GM21825 (cell line): Measurements from ENCODE around the gene OSCP1.

Source experiments
- ATAC-seq: cut with Tn5 transposase; IDR thresholded peaks from one replicate; pipeline ENCODE4 v1.9.1; 2021; ENCODE audit warnings: mild to moderate bottlenecking, moderate library complexity; ENCODE audit not compliant: unreplicated experiment

OSCP1 gene

DNA sequence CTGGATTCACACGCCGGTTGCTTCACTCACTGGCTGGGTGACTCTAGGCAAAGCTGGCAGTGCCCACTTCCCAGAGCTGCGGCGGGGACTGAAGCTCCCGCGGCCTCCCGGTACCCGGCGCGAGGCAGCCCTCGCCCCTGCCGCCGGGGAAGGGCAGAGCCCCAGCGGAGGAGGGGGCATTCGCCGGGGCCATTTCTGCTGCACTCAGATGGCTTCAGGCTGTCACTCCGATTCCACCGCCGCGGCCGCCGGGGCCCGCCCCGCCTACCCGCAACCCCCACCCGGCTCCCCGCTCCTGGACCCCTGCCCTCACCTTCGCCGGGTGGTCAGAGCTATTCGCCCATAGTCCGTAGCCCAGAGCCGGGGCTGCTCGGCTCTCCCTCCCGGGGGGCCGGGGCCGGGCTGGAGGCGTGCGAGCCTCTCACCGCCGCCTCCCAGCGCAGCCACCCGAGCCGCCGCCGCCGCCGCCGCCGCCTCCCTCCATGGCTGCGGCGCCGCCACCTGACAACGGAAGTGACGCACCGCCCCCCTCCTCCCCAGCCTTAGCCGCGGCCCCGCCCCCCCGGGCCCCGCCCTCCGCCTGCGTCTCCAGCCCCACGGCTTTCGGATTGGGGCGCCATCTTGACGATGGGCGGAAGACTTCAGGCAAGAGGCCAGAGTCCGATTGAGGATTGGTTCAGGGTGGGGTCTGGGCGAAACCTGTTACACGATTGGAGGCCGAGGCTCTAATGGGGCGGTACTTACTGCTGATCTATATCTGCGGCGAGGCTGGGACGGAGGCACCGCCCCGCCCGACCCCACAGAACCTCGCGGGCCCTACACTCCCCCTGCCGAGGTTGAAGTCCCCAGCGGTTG is 64.6 kb downstream of the OSCP1 start, which contains the start of gene STK40:
Gene STK40, minus strand, starts transcription at position 515 of the 855 bp plus-strand sequence. CDS start 24,592 bp downstream, outside the sequence.
- ATAC-seq, result peak; percentile 74

DNA sequence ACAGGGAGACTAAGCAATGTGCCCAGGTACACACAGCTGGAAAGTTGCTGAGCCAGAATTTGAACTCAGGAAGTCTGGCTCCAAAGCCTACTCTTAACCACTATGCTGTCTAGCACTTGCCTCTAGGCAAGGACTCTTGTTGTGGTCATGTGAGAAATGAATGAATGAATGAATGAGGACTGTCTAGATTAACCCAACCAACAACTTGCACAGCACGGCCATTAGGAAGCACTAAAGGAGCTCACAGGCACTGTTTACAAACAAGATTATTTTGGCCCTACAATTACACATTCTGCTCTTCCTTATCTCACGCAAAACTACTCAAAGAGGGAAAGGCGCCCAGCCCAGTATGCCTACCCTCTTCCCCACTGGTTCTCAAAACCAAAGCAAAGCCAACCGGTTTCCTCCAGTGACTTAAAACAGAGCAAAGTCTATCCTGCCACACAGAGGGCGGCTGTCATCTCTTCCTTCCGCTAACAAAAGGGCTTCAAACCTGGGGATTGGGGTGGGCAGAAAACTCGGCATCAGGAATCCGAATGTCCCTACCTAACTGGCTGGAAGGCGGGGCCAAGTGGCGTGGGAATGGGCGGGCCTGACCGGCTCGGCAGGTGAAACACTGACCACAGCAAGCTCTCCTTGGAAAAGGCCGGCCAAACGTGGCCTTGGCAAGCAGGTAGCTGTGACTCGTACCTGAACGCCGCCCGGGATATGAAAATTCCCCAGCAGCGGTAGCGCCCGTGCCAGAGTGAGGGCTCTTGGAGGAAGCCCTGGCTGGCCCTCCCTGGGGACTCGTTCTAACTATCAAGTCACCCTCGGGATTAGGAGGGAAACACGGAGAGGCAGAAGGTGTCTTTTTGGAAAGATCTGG is 65.5 kb downstream of the OSCP1 start:
- peak; percentile 0 for ATAC-seq

DNA sequence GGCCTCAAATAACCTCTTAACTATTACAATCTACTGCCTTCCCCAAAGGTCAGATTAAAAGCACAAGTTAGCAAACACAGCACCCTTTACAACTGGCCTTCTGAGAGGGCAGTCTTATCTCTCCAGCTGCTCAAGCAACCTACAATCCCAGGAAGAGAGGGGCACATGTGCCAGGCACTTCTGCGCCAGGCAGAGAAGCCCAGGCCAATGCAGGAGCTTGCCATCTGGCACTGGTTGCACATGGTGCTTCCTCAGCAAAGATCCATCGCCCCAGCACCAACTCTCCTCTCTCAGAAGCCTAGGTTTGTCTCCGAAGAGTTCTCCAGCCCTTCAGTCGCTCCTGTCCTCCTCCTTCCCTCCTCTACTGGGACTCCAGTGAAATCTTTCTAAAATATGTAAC is 67.0 kb downstream of the OSCP1 start:
- no peak for ATAC-seq

DNA sequence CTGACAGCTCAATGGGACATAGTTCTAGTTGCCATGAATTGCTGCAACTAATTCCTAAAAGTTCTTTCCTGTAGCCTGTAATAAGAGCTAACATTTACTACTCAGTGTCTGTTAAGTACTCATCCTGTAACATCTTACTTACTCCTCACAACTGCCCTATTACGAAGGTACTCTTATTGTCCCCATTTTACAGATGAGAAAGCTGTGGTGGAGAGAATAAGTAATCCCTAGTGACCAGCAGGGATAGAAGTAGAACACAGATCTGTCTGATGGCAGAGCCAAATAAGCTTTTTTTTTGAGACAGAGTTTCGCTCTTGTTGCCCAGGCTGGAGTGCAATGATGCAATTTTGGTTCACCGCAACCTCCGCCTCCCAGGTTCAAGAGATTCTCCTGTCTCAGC is 67.6 kb downstream of the OSCP1 start:
- ATAC-seq, result no peak

DNA sequence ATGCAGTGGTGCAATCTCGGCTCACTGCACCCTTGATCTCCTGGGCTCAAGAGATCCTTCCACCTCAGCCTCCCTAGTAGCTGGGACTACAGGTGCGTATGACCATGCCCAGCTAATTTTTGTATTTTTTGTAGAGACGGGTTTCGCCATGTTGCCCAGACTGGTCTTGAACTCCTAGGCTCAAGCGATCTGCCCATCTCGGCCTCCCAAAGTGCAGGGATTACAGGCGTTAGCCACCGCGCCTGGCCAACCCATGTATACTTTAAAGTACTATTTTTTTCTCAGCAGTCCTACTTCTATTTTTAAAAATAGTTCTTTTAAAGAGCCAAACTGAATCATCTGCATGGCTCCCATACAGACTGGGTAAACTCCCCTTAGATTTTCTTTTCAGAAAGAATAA is 68.0 kb downstream of the OSCP1 start:
- no peak for ATAC-seq

DNA sequence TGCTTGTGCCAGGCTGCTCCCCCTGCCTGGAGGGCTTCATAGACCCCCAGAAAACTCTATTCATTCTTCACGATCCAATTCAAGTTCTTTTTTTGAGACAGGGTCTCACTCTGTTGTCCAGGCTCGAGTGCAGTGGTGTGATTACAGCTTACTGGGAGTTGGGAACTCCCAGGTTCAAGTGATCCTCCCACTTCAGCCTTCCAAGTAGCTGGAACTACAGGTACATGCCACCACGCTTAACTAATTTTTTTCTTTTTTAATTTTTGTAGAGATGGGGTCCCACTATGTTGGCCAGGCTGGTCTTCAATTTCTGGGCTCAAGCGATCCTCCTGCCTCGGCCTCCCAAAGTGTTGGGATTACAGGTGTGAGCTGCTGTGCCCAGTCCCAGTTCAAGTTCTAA is 68.8 kb downstream of the OSCP1 start:
- ATAC-seq, result no peak

DNA sequence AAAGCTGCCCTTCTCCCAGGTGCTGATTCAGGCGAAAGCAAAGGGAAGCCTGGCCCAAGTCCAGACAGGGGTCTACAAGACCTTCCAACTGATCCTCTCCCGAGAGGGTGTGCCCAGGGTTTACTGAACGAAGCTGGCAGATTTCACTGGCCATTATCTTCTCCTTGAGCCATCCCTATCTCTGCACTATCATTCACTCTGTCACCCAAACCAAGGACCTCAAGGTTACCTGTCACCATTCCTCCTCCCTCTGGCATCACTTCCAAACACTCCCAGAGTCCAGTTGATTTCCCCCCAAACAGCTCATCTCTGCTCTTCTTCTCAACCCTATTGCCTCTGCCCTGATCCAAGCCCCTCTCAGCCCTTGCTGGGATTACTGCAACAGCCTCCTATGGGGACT is 69.5 kb downstream of the OSCP1 start:
- no peak for ATAC-seq

DNA sequence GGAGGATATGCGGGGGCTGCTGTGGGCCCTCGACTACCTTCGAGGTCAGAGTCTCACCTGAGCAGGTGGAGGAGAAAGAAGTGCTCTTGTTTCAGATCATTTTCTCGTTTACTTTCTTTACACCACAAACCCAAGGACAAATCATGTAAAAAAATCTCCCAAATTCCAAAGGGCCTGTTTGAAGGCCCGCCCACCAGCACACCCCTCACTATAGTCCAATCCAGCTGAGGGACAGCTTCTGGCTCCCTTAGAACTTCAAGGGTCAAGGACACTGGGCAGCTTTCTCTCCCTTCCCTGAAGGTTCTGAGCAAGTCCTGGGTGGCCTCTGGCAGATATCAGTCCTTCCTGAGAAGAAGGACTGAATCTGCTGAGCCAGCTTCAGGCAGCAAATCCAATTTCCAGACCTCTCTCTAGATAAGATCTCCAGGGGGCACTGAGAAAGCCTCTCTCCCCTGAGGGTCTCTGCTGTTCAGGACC is 70.1 kb downstream of the OSCP1 start:
- ATAC-seq, result no peak

DNA sequence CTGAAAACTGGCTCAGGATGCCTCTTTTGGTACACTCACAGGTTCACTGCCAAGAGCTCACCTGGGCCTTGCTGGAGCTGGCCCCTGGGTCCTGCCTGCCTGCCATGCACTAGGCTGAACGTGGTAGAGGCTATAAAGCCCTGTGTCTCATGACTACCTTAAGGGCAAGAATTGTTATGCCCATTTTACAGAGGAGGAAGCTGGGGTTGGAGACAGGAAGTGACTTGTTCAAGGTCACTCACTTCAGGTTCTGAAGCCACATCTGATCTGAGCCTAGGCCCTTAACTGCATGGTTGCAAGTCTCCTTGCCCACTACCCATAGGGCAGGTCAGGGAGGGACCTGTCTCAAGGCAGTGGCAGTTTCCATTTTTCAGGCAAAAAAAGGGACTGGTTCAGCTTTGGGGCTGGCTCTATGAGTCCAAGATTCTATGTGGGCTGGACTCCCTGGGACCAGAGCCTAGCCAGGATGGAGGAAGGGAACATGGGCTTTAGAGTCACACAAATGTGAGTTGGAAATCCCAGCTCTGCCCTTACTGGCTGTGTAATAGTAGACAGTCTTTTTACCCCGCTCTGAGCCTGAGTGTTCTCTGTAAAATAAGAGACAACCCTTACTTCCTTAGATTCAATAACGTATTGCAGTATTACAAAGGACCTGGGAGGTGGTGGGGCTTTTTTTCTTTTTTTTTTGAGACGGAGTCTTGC is 72.3 kb downstream of the OSCP1 start:
- no peak for ATAC-seq

DNA sequence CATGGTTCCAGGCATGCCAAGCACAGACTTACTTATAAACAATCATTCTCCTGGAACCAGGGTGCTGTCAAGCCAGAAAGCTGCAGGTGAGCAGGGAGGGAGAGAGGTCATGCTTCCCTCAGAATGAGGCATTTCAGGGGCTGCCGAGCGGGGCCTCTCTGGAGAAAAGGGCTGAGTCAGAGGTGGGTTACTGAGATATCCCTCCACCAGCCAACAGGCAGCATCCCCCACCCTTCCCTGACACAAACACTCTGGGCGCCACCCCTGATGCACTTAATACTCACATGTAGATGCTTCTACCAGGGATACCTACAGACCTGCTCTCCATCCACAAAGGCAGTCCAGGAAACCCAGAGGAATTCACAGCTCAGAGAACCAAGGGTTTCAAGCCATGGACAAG is 77.6 kb downstream of the OSCP1 start:
- ATAC-seq, result no peak

DNA sequence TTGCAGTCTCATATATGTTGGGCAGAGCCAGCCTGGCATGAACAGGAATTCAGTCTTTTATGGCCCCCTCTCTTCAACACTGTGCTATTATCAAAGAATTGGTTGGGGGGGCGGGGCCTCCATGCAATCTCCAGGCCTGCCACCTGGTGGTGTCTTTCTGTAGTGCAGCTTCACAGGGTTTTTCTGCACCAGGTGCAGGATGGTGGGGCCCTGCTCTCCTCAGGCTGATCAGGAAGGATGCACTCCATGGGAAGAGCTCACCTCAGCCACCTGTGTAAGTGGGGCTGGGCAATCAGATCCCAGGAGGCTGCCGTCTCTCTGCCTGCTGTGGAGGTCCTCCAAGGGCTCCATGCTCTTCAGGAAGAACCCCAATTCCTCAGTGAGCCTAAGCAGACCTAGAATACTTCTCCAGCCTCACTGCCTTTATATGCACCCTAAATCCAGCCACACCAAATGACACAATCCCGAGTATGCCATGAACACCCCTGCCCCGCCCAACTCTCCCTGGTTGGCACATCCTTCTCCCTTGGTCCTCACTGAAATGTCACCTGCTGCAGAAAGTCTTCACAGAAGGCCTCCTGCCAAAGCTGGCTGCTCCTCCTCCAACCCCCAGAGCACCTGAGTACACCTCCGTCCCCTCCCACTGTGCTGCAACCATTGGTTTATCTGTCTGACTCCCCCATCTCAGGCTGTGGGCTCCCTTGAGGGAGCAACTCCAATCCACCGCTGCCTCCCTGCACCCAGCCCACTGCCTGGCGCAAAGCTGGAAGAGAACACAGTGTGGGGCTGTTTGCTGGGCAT is 81.0 kb downstream of the OSCP1 start:
- no peak for ATAC-seq
